H1 (cell line): Measurements from ENCODE around the gene TOP2A. TPM values are rescaled to one million over a fixed set of nuclear protein-coding genes. Genes with fewer than 3 reads are reported as not detected.

ENCODE experiments used
- CBX8 ChIP-seq: fragments of 300-800, 300-1000 bp; sonication (generic); IDR thresholded peaks from 2 replicates; pipeline ENCODE4 v1.7.1; 2016; ENCODE audit warnings: low read depth, low read length, borderline replicate concordance
- CHD2 ChIP-seq: IDR thresholded peaks from 2 replicates; pipeline ENCODE4 v1.6.1; 2012; ENCODE audit warnings: low read length, improper control_type of control experiment
- EP300 ChIP-seq, 2 experiments: IDR thresholded peaks; 1 replicate in 1 of 2; 2 replicates in 1 of 2; pipeline ENCODE4 v1.6.1; 2011 to 2012; ENCODE audit warnings: low read depth in 2 of 2, low read length in 2 of 2, mild to moderate bottlenecking in 2 of 2, borderline replicate concordance in 1 of 2, inconsistent platforms in 1 of 2, moderate library complexity in 1 of 2
- HDAC6 ChIP-seq: IDR thresholded peaks from one replicate; pipeline ENCODE4 v1.7.1; 2012; ENCODE audit warnings: low read depth, mild to moderate bottlenecking, inconsistent platforms, low read length, moderate library complexity
- NANOG ChIP-seq: IDR thresholded peaks from 2 replicates; pipeline ENCODE4 v1.6.1; 2011; ENCODE audit warnings: low read length, low read depth, mild to moderate bottlenecking, inconsistent platforms; ENCODE audit not compliant: insufficient read depth, poor library complexity, severe bottlenecking
- RFX5 ChIP-seq: IDR thresholded peaks from 2 replicates; pipeline ENCODE4 v1.6.1; 2011; ENCODE audit warnings: low read depth, low read length, improper control_type of control experiment, borderline replicate concordance
- RNF2 ChIP-seq: fragments of 200-900, 300-1000 bp; sonication (generic); IDR thresholded peaks from 2 replicates; pipeline ENCODE4 v1.7.1; 2016; ENCODE audit warnings: borderline replicate concordance, low read depth, mild to moderate bottlenecking, antibody characterized with exemption, low read length; ENCODE audit not compliant: poor library complexity, severe bottlenecking; ENCODE audit errors: missing control alignments
- SRF ChIP-seq: IDR thresholded peaks from 2 replicates; pipeline ENCODE4 v1.6.1; 2011; ENCODE audit warnings: mild to moderate bottlenecking, low read depth, low read length, moderate library complexity
- TAF7 ChIP-seq: optimal IDR thresholded peaks from 2 replicates; pipeline ENCODE3; 2011; ENCODE audit warnings: low read depth, mild to moderate bottlenecking, inconsistent platforms, low read length, moderate library complexity, borderline replicate concordance
- TCF12 ChIP-seq: IDR thresholded peaks from 2 replicates; pipeline ENCODE4 v1.6.1; 2011; ENCODE audit warnings: low read depth, mild to moderate bottlenecking, low read length
- ZNF274 ChIP-seq: IDR thresholded peaks from 2 replicates; pipeline ENCODE4 v1.7.0; 2012; ENCODE audit warnings: low read length, borderline replicate concordance; ENCODE audit errors: extremely low read depth
- polyA plus RNA-seq, 7 experiments: library from polyadenylated mRNA; depleted of rRNA in 3 of 7; stranded (reverse) in 5 of 7; unstranded in 2 of 7; fragments of >200 nt in 5 of 7; fragments of 200-250 nt in 2 of 7; gene quantifications; 1 replicate in 5 of 7; 2 replicates in 1 of 7; 4 replicates in 1 of 7; pipeline versions ENCODE4 v1.2.1 to v1.2.3, GENCODE V29; 2011 to 2013; ENCODE audit warnings: missing spikeins in 2 of 7, mixed read lengths in 2 of 7
- total RNA-seq: library from RNA; stranded (reverse); fragmentation: NEBNext Ultra II Directional; extraction: Animal tissue kit (Norgen Biotek cat#: 25700); gene quantifications from 2 replicates; pipeline ENCODE4 v1.2.1, GENCODE V29; 2021
- TF ChIP-seq, protein P1 (sequence below): IDR thresholded peaks from 2 replicates; pipeline ENCODE4 v1.6.1; 2012; ENCODE audit warnings: low read length, inconsistent platforms
- TF ChIP-seq, protein P2 (sequence below), 3 experiments: IDR thresholded peaks; 1 replicate in 2 of 3; 2 replicates in 1 of 3; pipeline versions ENCODE4 v1.5.1 to v1.6.1; 2011; ENCODE audit warnings: low read length in 3 of 3, mild to moderate bottlenecking in 3 of 3, inconsistent platforms in 2 of 3, low read depth in 1 of 3, moderate library complexity in 1 of 3; ENCODE audit not compliant: insufficient read depth in 1 of 3; ENCODE audit errors: control extremely low read depth in 1 of 3
- TF ChIP-seq, protein P3 (sequence below): IDR thresholded peaks from 2 replicates; pipeline ENCODE4 v1.6.1; 2012; ENCODE audit warnings: inconsistent platforms
- TF ChIP-seq, protein P4 (sequence below): IDR thresholded peaks from 2 replicates; pipeline ENCODE4 v1.6.1; 2012; ENCODE audit warnings: inconsistent platforms
- TF ChIP-seq, protein P5 (sequence below): IDR thresholded peaks from 2 replicates; pipeline ENCODE4 v1.6.1; 2011; ENCODE audit warnings: low read length, improper control_type of control experiment

TOP2A gene
- total and polyA plus RNA-seq, 2 of the 8 experiments (the other 6 are each of a cell fraction or from before 2014, with no cell fraction given) = 83.1 to 291 TPM

DNA sequence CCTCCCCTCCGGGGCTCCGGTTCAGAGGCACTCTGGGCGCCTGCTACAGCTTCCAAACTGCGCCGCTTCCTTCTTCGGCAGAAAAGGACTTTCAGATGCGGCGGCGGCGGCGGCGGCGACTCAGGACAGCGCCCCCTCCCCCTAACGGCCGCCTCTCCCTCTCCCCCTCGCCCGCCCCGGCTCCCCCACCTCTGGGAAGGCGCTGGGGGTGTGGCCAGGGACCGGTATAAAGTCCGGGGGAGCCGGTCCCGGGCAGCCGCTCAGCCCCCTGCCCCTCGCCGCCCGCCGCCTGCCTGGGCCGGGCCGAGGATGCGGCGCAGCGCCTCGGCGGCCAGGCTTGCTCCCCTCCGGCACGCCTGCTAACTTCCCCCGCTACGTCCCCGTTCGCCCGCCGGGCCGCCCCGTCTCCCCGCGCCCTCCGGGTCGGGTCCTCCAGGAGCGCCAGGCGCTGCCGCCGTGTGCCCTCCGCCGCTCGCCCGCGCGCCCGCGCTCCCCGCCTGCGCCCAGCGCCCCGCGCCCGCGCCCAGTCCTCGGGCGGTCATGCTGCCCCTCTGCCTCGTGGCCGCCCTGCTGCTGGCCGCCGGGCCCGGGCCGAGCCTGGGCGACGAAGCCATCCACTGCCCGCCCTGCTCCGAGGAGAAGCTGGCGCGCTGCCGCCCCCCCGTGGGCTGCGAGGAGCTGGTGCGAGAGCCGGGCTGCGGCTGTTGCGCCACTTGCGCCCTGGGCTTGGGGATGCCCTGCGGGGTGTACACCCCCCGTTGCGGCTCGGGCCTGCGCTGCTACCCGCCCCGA, 25.7 kb upstream of the TOP2A start, which contains the start of gene IGFBP4 (continued):
- TF ChIP-seq CHD2 = no peak
- TF ChIP-seq ZNF274 = no peak
- TF ChIP-seq, protein P1, sequence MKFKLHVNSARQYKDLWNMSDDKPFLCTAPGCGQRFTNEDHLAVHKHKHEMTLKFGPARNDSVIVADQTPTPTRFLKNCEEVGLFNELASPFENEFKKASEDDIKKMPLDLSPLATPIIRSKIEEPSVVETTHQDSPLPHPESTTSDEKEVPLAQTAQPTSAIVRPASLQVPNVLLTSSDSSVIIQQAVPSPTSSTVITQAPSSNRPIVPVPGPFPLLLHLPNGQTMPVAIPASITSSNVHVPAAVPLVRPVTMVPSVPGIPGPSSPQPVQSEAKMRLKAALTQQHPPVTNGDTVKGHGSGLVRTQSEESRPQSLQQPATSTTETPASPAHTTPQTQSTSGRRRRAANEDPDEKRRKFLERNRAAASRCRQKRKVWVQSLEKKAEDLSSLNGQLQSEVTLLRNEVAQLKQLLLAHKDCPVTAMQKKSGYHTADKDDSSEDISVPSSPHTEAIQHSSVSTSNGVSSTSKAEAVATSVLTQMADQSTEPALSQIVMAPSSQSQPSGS = no peak
- TF ChIP-seq, protein P2, sequence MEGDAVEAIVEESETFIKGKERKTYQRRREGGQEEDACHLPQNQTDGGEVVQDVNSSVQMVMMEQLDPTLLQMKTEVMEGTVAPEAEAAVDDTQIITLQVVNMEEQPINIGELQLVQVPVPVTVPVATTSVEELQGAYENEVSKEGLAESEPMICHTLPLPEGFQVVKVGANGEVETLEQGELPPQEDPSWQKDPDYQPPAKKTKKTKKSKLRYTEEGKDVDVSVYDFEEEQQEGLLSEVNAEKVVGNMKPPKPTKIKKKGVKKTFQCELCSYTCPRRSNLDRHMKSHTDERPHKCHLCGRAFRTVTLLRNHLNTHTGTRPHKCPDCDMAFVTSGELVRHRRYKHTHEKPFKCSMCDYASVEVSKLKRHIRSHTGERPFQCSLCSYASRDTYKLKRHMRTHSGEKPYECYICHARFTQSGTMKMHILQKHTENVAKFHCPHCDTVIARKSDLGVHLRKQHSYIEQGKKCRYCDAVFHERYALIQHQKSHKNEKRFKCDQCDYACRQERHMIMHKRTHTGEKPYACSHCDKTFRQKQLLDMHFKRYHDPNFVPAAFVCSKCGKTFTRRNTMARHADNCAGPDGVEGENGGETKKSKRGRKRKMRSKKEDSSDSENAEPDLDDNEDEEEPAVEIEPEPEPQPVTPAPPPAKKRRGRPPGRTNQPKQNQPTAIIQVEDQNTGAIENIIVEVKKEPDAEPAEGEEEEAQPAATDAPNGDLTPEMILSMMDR (IDR thresholded peaks at IDR 0.05; ENCODE audit: control extremely low read depth in 1 of 3, insufficient read depth in 1 of 3, low read depth in 1 of 3, low read length in 3 of 3) = peak; percentile 46 to 58 (median 57)
- TF ChIP-seq, protein P3, sequence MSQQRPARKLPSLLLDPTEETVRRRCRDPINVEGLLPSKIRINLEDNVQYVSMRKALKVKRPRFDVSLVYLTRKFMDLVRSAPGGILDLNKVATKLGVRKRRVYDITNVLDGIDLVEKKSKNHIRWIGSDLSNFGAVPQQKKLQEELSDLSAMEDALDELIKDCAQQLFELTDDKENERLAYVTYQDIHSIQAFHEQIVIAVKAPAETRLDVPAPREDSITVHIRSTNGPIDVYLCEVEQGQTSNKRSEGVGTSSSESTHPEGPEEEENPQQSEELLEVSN = peak; percentile 69
- no peak for TF ChIP-seq NANOG
- TF ChIP-seq HDAC6 = no peak
- TF ChIP-seq RFX5 = no peak
- TF ChIP-seq, protein P4, sequence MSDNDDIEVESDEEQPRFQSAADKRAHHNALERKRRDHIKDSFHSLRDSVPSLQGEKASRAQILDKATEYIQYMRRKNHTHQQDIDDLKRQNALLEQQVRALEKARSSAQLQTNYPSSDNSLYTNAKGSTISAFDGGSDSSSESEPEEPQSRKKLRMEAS = peak; percentile 89
- TF ChIP-seq EP300 (IDR thresholded peaks at IDR 0.05; ENCODE audit: borderline replicate concordance in 1 of 2, low read depth in 2 of 2, low read length in 2 of 2) = no peak
- no peak for TF ChIP-seq RNF2
- TF ChIP-seq, protein P5, sequence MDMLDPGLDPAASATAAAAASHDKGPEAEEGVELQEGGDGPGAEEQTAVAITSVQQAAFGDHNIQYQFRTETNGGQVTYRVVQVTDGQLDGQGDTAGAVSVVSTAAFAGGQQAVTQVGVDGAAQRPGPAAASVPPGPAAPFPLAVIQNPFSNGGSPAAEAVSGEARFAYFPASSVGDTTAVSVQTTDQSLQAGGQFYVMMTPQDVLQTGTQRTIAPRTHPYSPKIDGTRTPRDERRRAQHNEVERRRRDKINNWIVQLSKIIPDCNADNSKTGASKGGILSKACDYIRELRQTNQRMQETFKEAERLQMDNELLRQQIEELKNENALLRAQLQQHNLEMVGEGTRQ = no peak
- no peak for TF ChIP-seq TCF12
- TF ChIP-seq TAF7 = no peak
- no peak for TF ChIP-seq SRF
- no peak for TF ChIP-seq CBX8
